NCI-H2171 (cell line): ENCODE measurements around the gene C13orf46.

Experiments used
- DNase-seq: peaks from one replicate; lab custom pipeline; 2025; lab: John Stamatoyannopoulos, UW

C13orf46 gene

DNA sequence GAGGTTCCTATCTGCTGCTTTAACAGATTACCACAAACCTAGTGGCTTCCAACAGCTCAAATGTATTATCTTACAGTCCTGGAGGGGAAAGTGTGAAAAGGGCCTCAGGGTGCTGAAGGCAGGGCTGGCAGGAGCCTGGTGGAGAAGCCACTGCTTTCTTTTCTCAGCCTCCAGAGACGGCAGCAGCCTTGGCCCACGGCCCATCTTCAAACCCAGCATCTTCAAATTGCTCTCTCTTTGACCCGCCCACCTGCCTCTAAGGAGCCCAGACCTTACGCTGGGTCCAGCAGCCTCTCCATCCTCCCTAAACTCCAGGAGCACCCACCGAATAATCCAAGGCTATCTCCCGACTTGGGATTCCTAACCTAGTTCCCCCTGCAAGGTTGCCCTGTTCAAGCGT, 35.6 kb downstream of the C13orf46 start:
- no peak for DNase-seq

DNA sequence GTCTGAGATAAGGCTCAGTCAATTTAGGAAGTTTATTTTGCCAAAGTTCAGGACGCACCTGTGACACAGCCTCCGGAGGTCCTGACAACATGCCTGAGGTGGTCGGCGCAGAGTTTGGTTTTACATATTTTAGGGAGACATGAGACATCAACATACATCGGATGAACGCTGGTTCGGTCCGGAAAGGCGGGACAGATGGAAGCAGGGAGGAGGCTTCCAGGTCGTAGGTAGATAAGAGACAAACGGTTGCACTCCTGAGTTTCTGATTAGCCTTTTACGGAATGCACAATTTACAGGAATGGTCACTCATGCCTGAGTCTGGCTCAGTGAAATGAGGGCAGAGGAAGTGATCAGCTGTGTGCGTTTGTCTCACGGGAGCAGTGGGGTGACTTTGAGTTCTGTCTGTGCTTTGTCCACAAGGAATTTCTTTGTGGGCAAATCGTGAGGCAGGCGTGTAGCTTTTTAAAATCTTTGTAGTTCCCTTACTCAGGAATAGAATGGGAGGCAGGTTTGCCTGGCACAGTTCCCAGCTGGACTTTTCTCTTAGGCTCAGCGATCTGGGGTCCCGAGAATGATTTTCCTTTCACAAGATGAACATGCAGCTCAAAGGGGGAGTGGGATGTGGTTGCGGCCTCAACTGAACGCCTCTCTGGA, 36.2 kb downstream of the C13orf46 start:
- DNase-seq: no peak

GRCh38 chr13:113937073-113937472, 36.8 kb downstream of the C13orf46 start:
- no peak for DNase-seq

DNA sequence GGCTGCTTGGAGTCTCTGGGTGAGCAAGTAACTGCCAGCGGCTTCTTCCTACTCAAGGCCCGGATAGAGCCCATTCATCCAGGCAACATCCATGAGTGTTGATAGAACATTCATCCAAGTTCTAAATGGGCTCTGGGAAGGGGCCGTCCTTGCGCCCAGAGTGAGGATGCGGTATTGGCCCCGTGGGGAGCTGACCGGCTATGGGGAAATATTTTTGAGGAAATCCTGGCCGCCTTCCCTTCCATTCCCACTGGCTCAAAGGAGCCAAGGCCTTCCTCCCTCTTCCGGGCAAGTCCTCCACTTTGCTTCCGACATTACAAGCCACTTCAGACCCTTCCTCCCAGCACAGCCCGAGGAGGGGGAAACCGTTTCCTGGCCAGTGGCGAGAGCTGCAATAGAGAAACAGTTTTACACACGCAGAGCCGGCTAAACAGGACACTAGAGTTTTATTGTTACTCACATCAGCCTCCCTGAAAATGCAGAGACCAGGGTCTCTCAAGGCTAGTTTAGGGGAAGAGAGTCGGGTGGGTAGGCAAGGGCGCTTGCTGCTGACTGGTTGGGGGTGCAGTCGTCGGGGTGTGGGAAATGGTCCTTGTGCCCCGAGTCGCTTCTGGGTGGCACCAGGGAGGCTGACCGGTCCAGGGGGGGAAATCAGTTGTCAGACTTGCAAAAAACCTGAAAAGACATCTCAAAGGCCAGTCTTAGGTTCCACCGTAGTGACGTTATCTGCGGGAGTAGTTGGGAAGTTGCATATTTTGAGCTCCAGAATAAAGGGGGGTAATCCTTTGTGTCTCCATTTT, 37.5 kb downstream of the C13orf46 start:
- DNase-seq: no peak

DNA sequence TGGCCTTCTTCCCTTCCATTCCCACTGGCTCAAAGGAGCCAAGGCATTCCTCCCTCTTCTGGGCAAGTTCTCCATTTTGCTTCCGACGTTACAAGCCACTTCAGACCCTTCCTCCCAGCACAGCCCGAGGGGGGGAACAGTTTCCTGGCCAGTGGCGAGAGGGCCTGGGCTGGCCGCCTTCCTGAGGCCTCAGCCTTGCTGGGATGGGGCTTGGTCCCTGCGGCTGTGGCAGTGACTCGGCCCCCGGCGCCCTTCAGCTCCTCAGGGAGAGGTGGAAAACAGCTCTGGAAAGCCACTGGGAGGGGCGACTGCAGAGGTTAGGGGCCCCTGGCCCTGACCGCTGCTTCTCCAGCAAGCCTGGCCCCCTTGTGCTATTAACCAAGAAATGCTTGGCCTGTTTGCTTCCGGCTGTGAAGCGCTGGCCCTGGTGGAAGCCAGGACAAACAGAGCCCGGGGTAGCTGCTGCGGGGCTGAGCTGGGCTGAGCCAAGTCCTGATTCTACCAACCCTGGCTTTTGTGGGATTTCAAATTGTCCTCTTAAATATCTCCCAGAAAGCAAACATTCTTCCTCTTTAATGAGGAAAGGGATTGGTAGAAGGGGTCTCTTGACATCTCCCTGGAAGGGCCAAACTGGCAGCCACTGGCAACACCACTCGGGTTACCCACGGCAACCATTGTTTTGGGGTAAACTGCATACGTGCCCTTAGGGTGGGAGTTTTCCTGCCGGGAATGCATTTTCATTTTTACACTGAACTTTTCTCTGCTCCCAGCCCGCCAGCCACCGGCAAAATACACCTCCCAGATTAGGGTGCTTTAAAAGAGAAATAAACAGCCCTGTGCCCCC, 38.7 kb downstream of the C13orf46 start:
- DNase-seq: no peak

- DNase-seq: no peak
Measured at GRCh38 chr13:113934576-113934975, 39.3 kb downstream of the C13orf46 start.

GRCh38 chr13:113933901-113934300, 40.0 kb downstream of the C13orf46 start:
- DNase-seq: no peak

DNA sequence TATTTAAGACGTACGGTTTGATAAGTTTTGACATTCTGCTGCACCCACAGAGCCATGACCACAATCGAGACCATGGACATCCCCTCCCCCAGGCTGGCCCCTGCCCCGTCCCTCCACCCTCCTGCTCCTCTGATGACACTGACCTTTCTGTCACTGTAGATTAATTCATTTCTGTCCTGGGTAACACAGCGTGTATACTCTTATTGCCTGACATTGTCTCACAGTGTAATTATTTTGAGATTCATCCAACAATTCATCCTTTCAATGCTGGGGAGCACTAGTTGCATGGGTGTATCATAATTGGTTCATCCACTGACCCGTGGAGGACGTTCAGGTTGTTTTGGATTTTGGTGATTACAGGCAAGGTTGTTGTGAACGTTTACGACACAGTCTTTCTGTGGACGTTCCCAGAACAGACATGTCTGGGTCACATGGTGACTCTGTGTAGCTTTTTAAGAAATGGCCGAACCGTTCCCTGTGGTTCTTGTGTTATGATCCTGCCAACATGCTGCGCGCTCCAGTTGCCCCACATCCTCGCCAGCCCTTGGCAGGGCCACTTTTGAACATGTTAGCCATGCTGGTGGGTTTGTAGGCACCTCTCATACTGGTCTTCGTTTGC, 41.9 kb downstream of the C13orf46 start:
- DNase-seq: no peak

GRCh38 chr13:113930671-113931637, 42.9 kb downstream of the C13orf46 start:
- DNase-seq: no peak

DNA sequence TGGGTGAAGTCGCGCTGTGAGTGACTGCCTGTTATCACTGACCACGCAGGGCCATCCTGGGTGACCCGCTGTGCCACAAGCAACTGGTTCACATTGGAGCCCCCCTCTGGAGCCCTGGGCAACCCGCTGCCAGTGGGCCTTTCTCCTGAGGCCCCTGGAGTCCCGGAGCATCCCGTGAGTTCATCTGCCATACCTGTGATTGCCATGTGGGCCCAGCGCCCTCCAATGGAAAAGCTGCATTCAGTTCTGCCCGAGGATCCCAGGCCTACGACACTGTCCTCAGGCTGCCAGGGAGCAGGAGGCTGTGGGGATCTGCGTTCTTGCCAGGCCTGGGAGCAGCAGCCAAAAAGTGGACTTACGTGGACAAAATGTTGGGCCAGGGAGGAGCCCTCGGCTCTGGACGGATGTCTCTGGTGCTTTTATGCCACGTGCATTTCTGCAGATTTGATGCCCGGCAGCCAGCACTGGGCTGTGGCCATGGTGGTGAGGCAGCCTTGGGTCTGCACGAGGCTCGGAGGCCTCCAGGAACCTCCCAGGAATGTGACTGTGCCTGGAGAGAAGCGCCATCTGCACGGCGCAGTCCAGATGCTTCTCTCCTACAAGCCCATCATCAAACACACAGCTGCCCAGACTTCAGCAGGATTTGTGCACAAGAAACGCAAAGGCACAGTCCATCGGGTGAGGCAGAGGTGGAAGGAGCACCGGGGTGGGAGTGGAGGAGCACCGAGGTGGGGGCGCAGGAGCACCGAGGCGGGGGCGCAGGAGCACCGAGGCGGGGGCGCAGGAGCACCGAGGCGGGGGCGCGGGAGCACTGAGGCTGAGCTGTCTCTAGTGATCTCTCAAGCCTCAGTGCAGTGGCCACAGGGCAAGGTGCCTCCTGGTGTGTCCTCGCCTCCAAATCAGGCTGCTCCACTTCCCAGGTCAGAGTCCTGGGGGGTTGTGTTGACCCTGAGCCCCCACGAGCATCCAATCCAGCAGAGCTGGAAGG, 44.0 kb downstream of the C13orf46 start:
- DNase-seq: no peak

- DNase-seq: no peak
Measured at GRCh38 chr13:113928685-113929627, 44.9 kb downstream of the C13orf46 start.

DNA sequence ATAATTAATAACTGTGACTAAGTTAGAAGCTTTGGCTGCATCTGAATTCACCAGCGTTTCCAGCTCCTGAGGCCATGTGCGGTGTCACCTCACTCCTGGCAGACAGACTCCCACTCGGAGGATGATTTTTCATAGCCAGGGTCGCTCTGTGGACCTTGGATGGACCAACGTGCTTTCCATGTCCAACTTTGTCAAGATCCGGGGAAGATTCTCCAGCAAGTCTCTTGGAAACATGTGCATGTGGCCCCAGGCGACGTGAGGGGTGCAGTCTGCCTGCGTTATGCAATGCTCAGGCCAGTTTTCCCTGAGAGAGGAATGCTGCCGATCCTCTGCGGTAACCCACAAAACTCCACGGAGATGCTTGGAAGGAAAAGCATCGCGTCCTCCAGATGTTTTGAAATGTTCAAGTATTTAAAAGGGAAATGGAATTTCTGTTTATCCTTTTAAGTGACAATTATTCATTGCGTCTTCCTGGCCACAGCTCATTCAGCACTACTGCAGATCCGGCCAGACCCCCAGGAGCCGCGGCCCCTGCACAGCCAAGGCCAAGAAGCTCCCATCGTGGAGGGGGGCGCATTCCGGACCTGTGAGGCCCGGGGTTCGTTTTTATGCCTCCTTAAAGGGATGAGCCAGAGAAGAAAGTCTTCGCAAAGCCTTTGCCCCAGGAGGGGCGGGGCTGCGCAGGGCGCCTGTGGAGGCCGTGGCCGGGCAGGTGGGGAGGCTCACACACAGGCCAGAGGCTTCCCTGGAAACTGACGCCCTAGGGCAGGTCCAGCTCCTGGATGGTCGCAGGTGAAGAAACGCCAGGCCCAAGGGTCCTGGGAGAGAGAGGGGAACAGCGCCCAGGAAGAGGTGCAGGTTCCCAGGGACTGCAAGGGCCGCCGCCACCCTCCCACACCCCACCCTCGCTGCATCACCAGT, 46.0 kb downstream of the C13orf46 start:
- no peak for DNase-seq

GRCh38 chr13:113926951-113927660, 46.8 kb downstream of the C13orf46 start:
- DNase-seq: no peak

GRCh38 chr13:113926301-113926761, 47.5 kb downstream of the C13orf46 start:
- no peak for DNase-seq

DNA sequence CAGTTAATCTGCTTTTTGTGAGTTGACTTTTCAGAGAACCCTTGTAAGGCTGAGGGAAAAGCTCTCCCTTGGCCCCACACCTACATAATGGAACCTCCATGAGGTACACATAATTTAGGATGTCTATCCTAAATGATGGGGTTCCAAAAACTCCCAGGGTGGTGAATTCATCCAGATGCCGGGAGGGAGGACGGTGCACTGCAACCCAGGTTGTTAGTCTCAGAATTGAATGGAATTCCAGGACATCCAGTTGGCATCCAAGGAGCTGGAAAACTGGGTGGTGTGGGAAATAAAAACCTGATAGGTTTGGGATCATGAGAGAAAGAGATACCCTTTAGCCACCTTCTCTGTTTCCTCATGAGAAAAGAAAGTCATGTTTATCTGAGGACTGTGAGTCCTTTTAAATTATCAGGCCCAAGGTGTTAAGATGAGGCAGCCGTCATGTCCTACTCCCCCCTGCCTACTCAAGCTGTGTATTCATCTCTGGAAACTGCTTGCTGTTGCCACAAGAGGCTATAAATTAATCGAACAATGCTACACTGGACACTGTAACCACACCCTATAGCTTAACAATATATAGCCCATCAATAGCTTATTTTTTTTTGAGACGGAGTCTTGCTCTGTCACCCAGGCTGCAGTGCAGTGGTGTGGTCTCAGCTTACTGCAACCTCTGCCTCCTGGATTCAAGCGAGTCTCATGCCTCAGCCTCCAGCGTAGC, 49.5 kb downstream of the C13orf46 start:
- DNase-seq: no peak
